HL-60/S4 treated with phorbol 12-myristate 13-acetate at 8.2 ng/mL for 4 days and 3 days (cell line): ENCODE data around the gene SSBP2.

Source experiments
- in situ Hi-C: fragments of 300-500 bp; cut with MboI; formaldehyde crosslinking; loops from 2 replicates; pipeline ENCODE4 v1.15.0; 2022; ENCODE audit warnings: low sequenced_read_pairs

SSBP2 gene

GRCh38 chr5:81542242-81542641 is 208.7 kb downstream of the SSBP2 start:
- in situ Hi-C loops = no loop called here

- in situ Hi-C loops = no loop called here
Observed at GRCh38 chr5:81537905-81538547, 212.9 kb downstream of the SSBP2 start.

GRCh38 chr5:81534441-81534840 is 216.5 kb downstream of the SSBP2 start:
- in situ Hi-C loops = no loop called here

GRCh38 chr5:81533629-81534405 is 217.1 kb downstream of the SSBP2 start:
- in situ Hi-C loops = no loop called here

DNA sequence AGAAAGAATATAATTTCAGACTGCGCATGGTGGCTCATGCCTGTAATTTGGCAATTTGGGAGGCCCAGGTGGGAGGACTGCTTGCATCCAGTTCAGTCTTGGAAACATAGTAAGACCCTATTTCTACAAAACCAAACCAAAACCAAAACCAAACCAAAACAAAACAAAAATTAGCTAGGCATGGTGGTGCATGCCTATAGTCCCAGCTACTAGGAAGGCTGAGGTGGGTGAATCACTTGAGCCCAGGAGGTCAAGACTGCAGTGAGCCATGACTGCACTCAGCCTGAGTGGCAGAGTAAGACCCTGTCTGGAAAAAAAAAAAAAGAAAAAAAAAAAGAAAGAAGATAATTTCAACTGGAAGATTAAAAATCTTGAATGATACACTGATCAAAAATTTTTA is 220.0 kb downstream of the SSBP2 start:
- in situ Hi-C loops = no loop called here

GRCh38 chr5:81525690-81526089 is 225.2 kb downstream of the SSBP2 start:
- in situ Hi-C loops = no loop called here

- in situ Hi-C loops = loop anchor here (25.0 kb wide), 2 partner anchors 213 to 313 kb away; no protein-coding TSS in a partner anchor
Observed at GRCh38 chr5:81524015-81524414, 226.9 kb downstream of the SSBP2 start.

- in situ Hi-C loops = loop anchor here (25.0 kb wide), 2 partner anchors 215 to 315 kb away; no protein-coding TSS in a partner anchor
Observed at GRCh38 chr5:81522571-81522970, 228.3 kb downstream of the SSBP2 start.

GRCh38 chr5:81520769-81521168 is 230.1 kb downstream of the SSBP2 start:
- in situ Hi-C loops = loop anchor here (25.0 kb wide), 2 partner anchors 217 to 317 kb away; no protein-coding TSS in a partner anchor

DNA sequence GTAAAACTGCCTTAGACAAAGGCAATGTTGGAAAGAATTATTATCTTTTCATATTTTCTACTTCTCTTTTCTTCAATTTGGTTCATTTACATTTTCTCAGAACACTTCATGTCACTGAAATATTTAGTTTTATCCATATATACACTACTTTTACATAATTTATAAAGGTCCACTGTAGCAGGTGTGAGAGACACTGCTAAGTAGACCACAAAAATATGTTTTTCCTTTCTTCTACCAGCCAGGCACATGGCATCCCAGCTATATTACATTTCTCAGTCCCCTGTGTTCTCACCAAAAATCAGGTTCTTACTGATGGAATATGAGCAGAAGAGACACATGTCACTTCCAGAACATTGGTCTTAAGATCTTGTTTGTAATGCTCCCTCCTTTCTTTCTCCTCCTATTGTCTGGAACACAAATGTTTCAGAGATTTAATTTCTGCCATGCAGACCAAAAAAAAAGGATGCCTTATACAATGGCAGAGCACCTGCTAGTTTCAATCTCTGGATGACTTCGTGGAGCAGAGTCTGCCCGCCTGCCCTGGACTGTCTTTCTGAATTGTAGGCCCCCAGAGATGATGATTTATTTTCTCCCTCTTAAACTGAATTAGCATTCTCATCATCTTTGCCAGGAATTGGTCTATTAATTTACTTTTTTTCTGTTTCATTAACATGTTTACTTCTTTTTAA is 231.5 kb downstream of the SSBP2 start:
- in situ Hi-C loops = loop anchor here (25.0 kb wide), 2 partner anchors 218 to 318 kb away; no protein-coding TSS in a partner anchor

- in situ Hi-C loops = loop anchor here (25.0 kb wide), 2 partner anchors 220 to 320 kb away; no protein-coding TSS in a partner anchor
Observed at GRCh38 chr5:81517462-81517861, 233.4 kb downstream of the SSBP2 start.

DNA sequence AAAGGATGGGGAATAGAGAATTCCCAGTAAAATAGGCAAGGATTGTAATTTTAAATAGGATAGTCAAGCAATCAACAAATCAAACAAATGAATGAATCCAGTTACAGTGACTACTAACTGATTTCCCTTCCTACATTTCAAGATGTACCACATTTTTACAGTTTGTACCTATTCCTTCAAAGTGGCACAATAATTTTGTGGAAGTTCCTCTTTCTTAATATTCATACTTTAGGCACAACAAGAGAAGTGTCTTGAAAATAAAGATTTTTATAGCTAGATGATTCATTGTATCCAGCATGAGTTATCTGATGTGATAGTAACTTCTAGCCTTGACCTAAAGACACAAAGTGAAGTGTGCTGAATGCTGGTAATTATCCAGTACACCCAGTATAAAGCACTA is 234.8 kb downstream of the SSBP2 start:
- in situ Hi-C loops = loop anchor here (25.0 kb wide), 2 partner anchors 221 to 321 kb away; no protein-coding TSS in a partner anchor

DNA sequence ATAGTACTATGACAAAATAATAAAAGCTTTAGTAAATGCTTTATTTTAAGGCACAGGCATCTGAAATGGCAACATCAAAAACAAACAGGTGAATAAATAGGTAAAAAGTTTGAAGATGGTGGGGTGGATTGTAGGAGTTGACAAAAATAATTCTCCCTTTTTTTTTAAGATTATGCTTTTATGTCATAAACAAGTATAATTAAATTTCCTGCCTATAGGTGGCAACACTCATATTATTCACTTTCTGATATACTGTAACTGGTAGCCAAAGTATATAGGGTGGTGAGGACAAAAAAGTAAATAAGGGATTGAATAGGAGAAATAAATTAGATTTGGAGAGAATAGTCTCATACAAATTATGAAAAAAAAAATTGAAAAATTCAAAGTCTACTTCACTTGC is 236.9 kb downstream of the SSBP2 start:
- in situ Hi-C loops = loop anchor here (25.0 kb wide), 2 partner anchors 223 to 323 kb away; no protein-coding TSS in a partner anchor

DNA sequence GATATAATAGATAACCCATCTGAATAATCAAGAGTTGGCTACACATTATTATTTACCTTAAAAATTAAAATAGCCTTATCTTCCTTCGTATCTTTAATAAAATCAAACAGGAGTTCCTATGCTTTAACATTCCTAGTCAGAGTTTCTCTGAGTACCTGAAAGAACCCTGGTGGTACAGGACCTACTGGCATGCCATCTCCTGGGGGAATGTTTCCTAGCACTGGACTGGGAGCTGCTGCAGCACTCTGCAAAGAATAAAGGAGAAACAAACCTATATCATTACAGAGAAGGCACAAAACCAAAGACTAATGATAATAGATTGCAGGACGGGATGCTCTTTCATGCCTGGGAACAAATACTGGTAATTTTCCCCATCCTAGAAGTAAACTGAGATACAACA is 237.4 kb downstream of the SSBP2 start:
- in situ Hi-C loops = loop anchor here (25.0 kb wide), 2 partner anchors 224 to 324 kb away; no protein-coding TSS in a partner anchor

DNA sequence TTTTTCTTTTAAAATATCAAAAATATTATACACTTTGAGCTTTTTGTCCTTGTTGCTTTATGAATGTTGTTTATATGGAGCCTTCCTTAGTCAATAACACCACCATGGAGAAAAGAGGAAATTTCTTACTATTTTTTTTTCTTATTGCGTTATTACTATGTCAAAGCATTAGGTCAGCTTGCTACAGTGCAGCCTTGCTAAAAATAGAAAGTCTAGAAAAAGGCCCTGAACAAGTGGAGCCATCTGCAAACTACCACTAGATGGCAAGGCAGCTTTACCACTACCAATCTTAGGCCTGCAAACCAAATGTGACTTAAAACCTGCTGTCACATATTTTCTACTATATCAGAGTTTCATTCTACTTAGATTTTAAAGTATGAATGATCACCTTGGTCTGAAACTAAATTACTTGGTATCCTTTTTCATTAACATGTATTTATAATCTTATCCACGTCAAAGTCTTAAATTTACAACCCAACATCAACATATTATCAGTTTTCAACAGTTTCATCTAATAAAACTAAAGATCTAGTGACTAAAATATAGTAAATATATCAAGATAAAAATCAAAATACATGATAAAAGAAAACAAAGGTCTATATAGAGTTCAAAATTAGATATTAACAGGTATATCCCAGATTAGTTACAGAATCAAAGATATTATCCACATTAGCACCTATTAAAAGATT is 243.9 kb downstream of the SSBP2 start:
- in situ Hi-C loops = loop anchor here (25.0 kb wide), 2 partner anchors 230 to 330 kb away; no protein-coding TSS in a partner anchor

DNA sequence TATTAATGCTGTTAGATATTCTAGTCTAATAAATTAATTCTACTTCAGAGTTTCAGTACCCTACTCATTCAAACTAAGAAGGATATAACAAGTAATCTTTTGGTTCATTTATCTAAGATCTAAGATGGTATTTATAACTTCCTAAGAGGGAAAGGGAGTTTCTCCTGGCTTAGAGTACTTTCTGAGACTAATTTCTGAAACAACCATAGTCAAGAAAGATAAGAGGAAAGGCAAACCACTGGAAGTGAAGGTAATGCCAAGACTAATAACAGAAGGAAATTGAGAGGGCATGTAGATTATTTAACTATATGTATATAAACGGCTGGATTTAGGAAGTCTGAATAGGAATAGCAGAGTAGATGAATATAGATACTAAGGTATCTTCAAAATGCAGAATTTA is 244.5 kb downstream of the SSBP2 start:
- in situ Hi-C loops = loop anchor here (25.0 kb wide), 2 partner anchors 231 to 331 kb away; no protein-coding TSS in a partner anchor

GRCh38 chr5:81505672-81506071 is 245.2 kb downstream of the SSBP2 start:
- in situ Hi-C loops = loop anchor here (25.0 kb wide), 2 partner anchors 232 to 332 kb away; no protein-coding TSS in a partner anchor

GRCh38 chr5:81503602-81504001 is 247.3 kb downstream of the SSBP2 start:
- in situ Hi-C loops = loop anchor here (25.0 kb wide), 2 partner anchors 234 to 334 kb away; no protein-coding TSS in a partner anchor

- in situ Hi-C loops = no loop called here
Observed at GRCh38 chr5:81495286-81495685, 255.6 kb downstream of the SSBP2 start.

DNA sequence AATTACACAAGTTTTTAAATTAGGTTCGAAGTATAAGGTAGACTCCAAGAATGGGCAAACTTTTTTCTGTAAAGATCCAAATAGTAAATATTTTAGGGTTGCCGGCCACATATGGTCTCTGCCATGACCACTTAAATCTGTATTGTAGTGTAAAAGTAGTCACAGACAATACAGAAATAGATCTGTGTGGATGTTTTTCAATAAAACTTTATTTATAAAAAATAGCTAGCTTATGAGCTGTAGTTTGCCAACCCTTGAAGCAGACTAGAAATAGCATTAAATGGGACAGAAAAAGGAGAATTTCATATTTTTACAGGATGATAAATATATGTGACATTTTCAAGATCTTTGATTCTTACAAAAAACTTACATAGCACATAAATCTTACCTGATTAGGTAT is 262.0 kb downstream of the SSBP2 start:
- in situ Hi-C loops = no loop called here
